Thoracic aorta endothelial cell (primary cell): ENCODE results near the gene ALDH1L1. TPM values are rescaled to one million over a fixed set of nuclear protein-coding genes. Genes with fewer than 3 reads are reported as not detected.

Source experiments
- small RNA-seq: library from RNA; depleted of rRNA; stranded (forward); fragments of <200 nt; gene quantifications from one replicate; pipeline ENCODE3, GENCODE V24; 2012
- total RNA-seq: library from RNA; depleted of rRNA; stranded (reverse); fragments of >200 nt; gene quantifications from 2 replicates; pipeline ENCODE4 v1.2.3, GENCODE V29; 2012

The ALDH1L1 gene
- not detected in 2 replicates for total RNA-seq

DNA sequence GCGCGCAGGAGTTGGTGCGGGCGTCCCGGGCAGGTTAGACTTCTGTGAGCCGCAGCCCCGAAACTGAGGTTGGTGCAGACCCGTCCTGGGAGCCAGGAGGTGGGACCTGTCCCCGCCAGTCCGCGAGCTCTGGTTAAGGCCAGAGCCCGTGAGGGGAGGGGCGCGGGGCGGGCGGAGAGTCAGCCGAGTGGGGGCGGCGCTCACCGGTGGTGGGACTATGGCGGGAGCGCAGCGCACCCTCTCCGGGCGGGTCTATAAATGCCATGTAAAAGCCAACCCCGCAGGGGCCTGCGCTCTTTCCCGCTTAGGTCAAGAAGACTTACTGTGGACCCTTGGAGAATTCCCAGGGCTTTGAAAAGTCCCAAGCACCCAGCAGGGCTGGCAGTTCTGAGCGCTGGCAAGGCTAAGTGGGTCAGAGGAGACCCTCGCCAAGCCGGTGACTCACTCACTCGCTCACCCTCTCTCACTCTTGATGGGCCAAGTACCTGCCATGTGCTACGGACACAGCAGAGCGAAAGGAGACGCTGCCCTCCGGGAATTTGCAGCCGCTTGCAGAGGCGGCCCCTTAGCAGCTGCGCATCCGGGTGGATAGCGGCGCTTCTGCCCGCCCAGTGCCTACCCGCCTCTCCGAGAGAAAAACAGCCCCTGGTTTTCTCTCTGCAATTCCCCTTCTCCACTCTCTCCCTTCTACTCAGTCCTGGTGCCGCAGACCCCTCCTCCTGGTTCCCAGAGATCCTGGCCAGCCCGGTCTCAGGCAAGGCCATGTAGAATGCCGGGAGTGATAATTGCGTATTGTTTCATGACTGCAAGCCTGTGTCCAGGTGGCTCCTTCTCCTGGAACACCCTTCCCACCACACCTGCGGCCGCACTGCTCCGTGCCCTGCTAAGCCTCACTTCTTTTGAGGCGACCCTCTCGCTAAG is at the start of gene ALDH1L1:
Gene ALDH1L1 (minus strand): TSS at position 110 of the 921 bp plus-strand sequence. CDS start 19,607 bp downstream, outside the sequence.

DNA sequence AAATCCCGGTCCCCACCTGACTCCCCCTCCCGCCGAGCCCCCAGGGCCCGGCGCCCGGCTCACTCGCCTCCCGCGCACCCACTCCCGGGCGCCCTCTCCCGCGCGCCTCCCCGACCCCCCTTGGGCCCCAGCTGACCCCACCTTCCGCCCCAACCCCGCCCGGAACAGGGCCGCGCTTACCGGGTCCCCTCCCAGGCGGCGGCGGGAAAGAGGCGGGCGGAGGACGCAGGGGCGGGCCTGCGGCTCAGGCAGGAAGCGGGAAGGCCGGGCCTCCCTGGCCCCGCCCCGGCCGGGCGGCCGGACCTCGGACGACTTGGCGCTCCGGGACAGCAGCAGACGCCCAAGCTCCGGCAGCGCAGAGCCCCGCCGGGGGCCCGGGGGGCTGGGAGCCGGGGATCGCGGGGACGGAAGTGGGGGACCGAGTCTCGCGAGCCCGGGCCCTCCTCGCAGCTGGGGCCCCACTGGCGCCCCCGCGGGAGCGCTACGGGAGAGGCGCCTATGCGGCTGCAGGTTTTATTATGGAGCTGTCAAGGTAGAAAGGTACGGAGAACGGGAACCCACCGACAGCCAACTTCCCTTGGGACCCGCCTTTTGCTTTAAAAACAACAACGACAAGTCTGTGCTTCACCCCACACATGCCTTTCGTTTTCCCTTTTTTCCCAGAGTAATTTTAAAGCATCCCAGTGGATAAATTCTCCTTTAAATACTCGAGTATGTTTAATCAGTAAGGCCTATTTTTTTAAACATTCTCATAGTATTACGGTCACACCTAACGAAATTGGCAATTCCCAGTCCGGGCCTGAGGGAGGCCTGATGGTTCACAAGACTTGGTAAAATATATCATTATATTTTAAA is 96.2 kb downstream of the ALDH1L1 start, which contains the start of gene SLC41A3:
Gene SLC41A3 (minus strand): TSS at position 212 of the 855 bp plus-strand sequence. CDS start 15,905 bp downstream, outside the sequence.

Small RNA genes within 50 kb of the gene (small RNA-seq; reads per million reads assigned to genes)
- 0.49 reads per million for gene RNU1-30P

Other genes starting within 250 kb of the ALDH1L1 start
- gene ROPN1B, start 211.4 kb downstream of the ALDH1L1 start, total RNA-seq = not detected in 2 replicates
- 37.8 and 40.0 TPM in 2 replicates for gene SLC41A3, start 96.5 kb downstream of the ALDH1L1 start, total RNA-seq
- 1.2 and 1.8 TPM in 2 replicates for gene KLF15, start 176.8 kb upstream of the ALDH1L1 start, total RNA-seq
- gene CFAP100, start 214.3 kb upstream of the ALDH1L1 start, total RNA-seq = not detected in 2 replicates